H1 (cell line): ENCODE results near the gene NID2. TPM values are rescaled to one million over a fixed set of nuclear protein-coding genes. Genes with fewer than 3 reads are reported as not detected.
A peak's percentile ranks its signal among the peaks of the same experiment; 100 is the strongest.

Source experiments
- CTCF ChIA-PET: fragments of 300-600 bp; sonication (Branson Sonifier 250); formaldehyde crosslinking; loops from one replicate; lab custom pipeline; 2021; ENCODE audit not compliant: partially characterized antibody; lab: Charles Lee
- POLR2A ChIA-PET: fragments of 300-600 bp; sonication (Branson Sonifier 250); formaldehyde crosslinking; loops from one replicate; lab custom pipeline; 2021; ENCODE audit warnings: inconsistent platforms; ENCODE audit not compliant: partially characterized antibody; lab: Charles Lee
- DNase-seq, 2 experiments: peaks; one replicate each; pipeline versions ENCODE4 v3.0.0 to v3.0.0-alpha.2; 2010 to 2022; ENCODE audit warnings: low spot score in 2 of 2, low read depth in 1 of 2, mixed read lengths in 1 of 2
- FAIRE-seq: peaks from 2 replicates; lab custom pipeline; 2011; peaks lifted over from hg19 to GRCh38; lab: Jason Lieb, UNC
- H2AFZ ChIP-seq: 2 replicates; pipeline ENCODE4 v1.8.1; 2012; ENCODE audit warnings: low read length, inconsistent platforms
- H2AK5ac ChIP-seq: 2 replicates; pipeline ENCODE4 v1.6.1; 2013; ENCODE audit warnings: low read depth, low read length
- H2BK120ac ChIP-seq: replicated peaks from 2 replicates; pipeline ENCODE3; 2013; ENCODE audit warnings: low read depth, low read length, inconsistent platforms
- H2BK12ac ChIP-seq: 2 replicates; pipeline ENCODE4 v1.6.1; 2013; ENCODE audit warnings: low read depth, low read length
- H2BK15ac ChIP-seq: 2 replicates; pipeline ENCODE4 v1.6.1; 2013; ENCODE audit warnings: low read length
- H2BK20ac ChIP-seq: 2 replicates; pipeline ENCODE4 v1.6.1; 2013; ENCODE audit warnings: low read length
- H2BK5ac ChIP-seq: 2 replicates; pipeline ENCODE4 v1.6.1; 2013; ENCODE audit warnings: low read depth, low read length
- H3K14ac ChIP-seq: 2 replicates; pipeline ENCODE4 v1.6.1; 2013; ENCODE audit warnings: inconsistent platforms; ENCODE audit not compliant: insufficient read length
- H3K18ac ChIP-seq: 2 replicates; pipeline ENCODE4 v1.6.1; 2013; ENCODE audit warnings: low read length; ENCODE audit errors: extremely low read depth
- H3K23ac ChIP-seq: 2 replicates; pipeline ENCODE4 v1.6.1; 2013; ENCODE audit warnings: inconsistent platforms; ENCODE audit not compliant: insufficient read length
- H3K23me2 ChIP-seq: 2 replicates; pipeline ENCODE4 v1.6.1; 2013; ENCODE audit warnings: low read depth, low read length
- H3K27ac ChIP-seq: 2 replicates; pipeline ENCODE4 v1.6.1; 2011; ENCODE audit warnings: low read depth, low read length, inconsistent platforms
- H3K27me3 ChIP-seq, 4 experiments: replicated peaks in 1 of 4; 1 replicate in 1 of 4; 2 replicates in 3 of 4; pipeline versions ENCODE4 v1.6.1 to v1.8.1; 2011 to 2013; ENCODE audit warnings: low read length in 3 of 4, mild to moderate bottlenecking in 3 of 4, inconsistent platforms in 2 of 4, mixed read lengths in 2 of 4, moderate library complexity in 1 of 4; ENCODE audit not compliant: control insufficient read depth in 3 of 4, insufficient read depth in 3 of 4; ENCODE audit errors: extremely low read depth in 1 of 4
- H3K36me3 ChIP-seq, 4 experiments: 2 replicates each; pipeline versions ENCODE4 v1.6.1 to v1.8.1; 2011 to 2013; ENCODE audit warnings: mild to moderate bottlenecking in 4 of 4, low read length in 3 of 4, moderate library complexity in 2 of 4, control low read depth in 1 of 4, inconsistent platforms in 1 of 4; ENCODE audit not compliant: insufficient read depth in 4 of 4, control insufficient read depth in 2 of 4
- H3K4ac ChIP-seq: replicated peaks from 2 replicates; pipeline ENCODE3; 2013; ENCODE audit warnings: low read length, low read depth, mixed read lengths, inconsistent platforms; ENCODE audit not compliant: insufficient read length
- H3K4me1 ChIP-seq, 4 experiments: replicated peaks in 1 of 4; 1 replicate in 1 of 4; 2 replicates in 3 of 4; pipeline versions ENCODE4 v1.6.1 to v1.8.1; 2011 to 2013; ENCODE audit warnings: low read length in 3 of 4, inconsistent platforms in 2 of 4, mixed read lengths in 1 of 4; ENCODE audit not compliant: insufficient read depth in 4 of 4, control insufficient read depth in 3 of 4
- H3K4me2 ChIP-seq, 2 experiments: 2 replicates each; pipeline versions ENCODE4 v1.6.1 to v1.8.1; 2011 to 2013; ENCODE audit warnings: low read depth in 2 of 2, low read length in 2 of 2, control low read depth in 1 of 2, inconsistent platforms in 1 of 2, mild to moderate bottlenecking in 1 of 2; ENCODE audit not compliant: insufficient read depth in 1 of 2
- H3K4me3 ChIP-seq, 4 experiments: fragments of 200-600, 300-600 bp in 1 of 4; sonication (generic), shearing (Covaris generic), sonication (Bioruptor Twin) in 1 of 4; 2 replicates each; pipeline versions ENCODE4 v1.5.1 to v1.8.1; 2011 to 2016; ENCODE audit warnings: low read length in 4 of 4, low read depth in 3 of 4, control low read depth in 2 of 4, inconsistent platforms in 2 of 4, mild to moderate bottlenecking in 2 of 4, mixed read lengths in 1 of 4, moderate library complexity in 1 of 4; ENCODE audit not compliant: insufficient read depth in 2 of 4; ENCODE audit errors: extremely low read depth in 1 of 4
- H3K56ac ChIP-seq: replicated peaks from 2 replicates; pipeline ENCODE3; 2013; ENCODE audit warnings: low read depth, mild to moderate bottlenecking, mixed read lengths, low read length, inconsistent platforms; ENCODE audit not compliant: insufficient read length
- H3K79me1 ChIP-seq: 2 replicates; pipeline ENCODE4 v1.6.1; 2013; ENCODE audit warnings: low read depth, low read length, control low read depth
- H3K79me2 ChIP-seq, 2 experiments: 2 replicates each; pipeline versions ENCODE4 v1.6.1 to v1.8.1; 2012 to 2013; ENCODE audit warnings: low read length in 2 of 2, mild to moderate bottlenecking in 2 of 2, inconsistent platforms in 1 of 2; ENCODE audit not compliant: insufficient read depth in 2 of 2, control insufficient read depth in 1 of 2
- H3K9ac ChIP-seq, 4 experiments: replicated peaks in 1 of 4; 1 replicate in 1 of 4; 2 replicates in 3 of 4; pipeline versions ENCODE4 v1.6.1 to v1.8.1; 2011 to 2013; ENCODE audit warnings: low read depth in 3 of 4, low read length in 3 of 4, control low read depth in 2 of 4, mild to moderate bottlenecking in 2 of 4, moderate library complexity in 2 of 4, inconsistent platforms in 1 of 4; ENCODE audit errors: extremely low read depth in 1 of 4
- H3K9me3 ChIP-seq, 2 experiments: 2 replicates each; pipeline versions ENCODE4 v1.6.1 to v1.8.1; 2012 to 2013; ENCODE audit warnings: mild to moderate bottlenecking in 2 of 2, moderate library complexity in 2 of 2, control low read depth in 1 of 2, inconsistent platforms in 1 of 2, low read depth in 1 of 2, low read length in 1 of 2, mixed read lengths in 1 of 2; ENCODE audit not compliant: insufficient read depth in 2 of 2
- H4K20me1 ChIP-seq, 2 experiments: replicated peaks in 1 of 2; 2 replicates each; pipeline versions ENCODE3 to v1.8.1; 2011 to 2013; ENCODE audit warnings: inconsistent platforms in 2 of 2, low read length in 2 of 2, mild to moderate bottlenecking in 1 of 2; ENCODE audit not compliant: insufficient read depth in 2 of 2, control insufficient read depth in 1 of 2
- H4K5ac ChIP-seq: 2 replicates; pipeline ENCODE4 v1.6.1; 2013; ENCODE audit warnings: low read length, low read depth, mixed read lengths, inconsistent platforms; ENCODE audit not compliant: insufficient read length
- H4K8ac ChIP-seq: 2 replicates; pipeline ENCODE4 v1.8.0; 2013; ENCODE audit warnings: mild to moderate bottlenecking, moderate library complexity, low read length, inconsistent platforms; ENCODE audit not compliant: insufficient read depth; ENCODE audit errors: extremely low read depth
- H4K91ac ChIP-seq: replicated peaks from 2 replicates; pipeline ENCODE3; 2013; ENCODE audit warnings: low read length, mixed read lengths, inconsistent platforms; ENCODE audit not compliant: insufficient read length
- HDAC2 ChIP-seq, 2 experiments: fragments of 300-600 bp in 1 of 2; sonication (generic) in 1 of 2; IDR thresholded peaks; 2 replicates each; pipeline ENCODE4 v1.6.1; 2011 to 2012; ENCODE audit warnings: low read depth in 2 of 2, low read length in 2 of 2, mild to moderate bottlenecking in 2 of 2, moderate library complexity in 2 of 2, borderline replicate concordance in 1 of 2, inconsistent platforms in 1 of 2
- POLR2AphosphoS5 ChIP-seq: IDR thresholded peaks from 2 replicates; pipeline ENCODE4 v1.6.1; 2011; ENCODE audit warnings: low read depth, low read length
- SUZ12 ChIP-seq: fragments of 200-600 bp; sonication (generic); IDR thresholded peaks from 2 replicates; pipeline ENCODE4 v1.6.1; 2012; ENCODE audit warnings: mild to moderate bottlenecking, inconsistent platforms, low read length, moderate library complexity, mixed read lengths
- WGBS, 2 experiments: shearing (Covaris generic) in 1 of 2; methylation state at CpG; one replicate each; pipeline versions ENCODE4 v1.1.6 to v1.1.7; 2013 to 2015; ENCODE audit warnings: low lambda C conversion rate in 2 of 2, mixed read lengths in 2 of 2, inconsistent platforms in 1 of 2, low coverage in 1 of 2, missing lambda C conversion rate in 1 of 2; ENCODE audit not compliant: insufficient replicate concordance in 2 of 2, insufficient coverage in 1 of 2, insufficient read length in 1 of 2; ENCODE audit errors: extremely low coverage in 1 of 2, missing lambda C conversion rate in 1 of 2; 5-methylcytosine and 5-hydroxymethylcytosine counted together
- polyA plus RNA-seq, 7 experiments: library from polyadenylated mRNA; depleted of rRNA in 3 of 7; stranded (reverse) in 5 of 7; unstranded in 2 of 7; fragments of >200 nt in 5 of 7; fragments of 200-250 nt in 2 of 7; gene quantifications; 1 replicate in 5 of 7; 2 replicates in 1 of 7; 4 replicates in 1 of 7; pipeline versions ENCODE4 v1.2.1 to v1.2.3, GENCODE V29; 2011 to 2013; ENCODE audit warnings: missing spikeins in 2 of 7, mixed read lengths in 2 of 7
- total RNA-seq: library from RNA; stranded (reverse); fragmentation: NEBNext Ultra II Directional; extraction: Animal tissue kit (Norgen Biotek cat#: 25700); gene quantifications from 2 replicates; pipeline ENCODE4 v1.2.1, GENCODE V29; 2021

NID2 gene
- total and polyA plus RNA-seq, 2 of the 8 experiments (the other 6 are each of a cell fraction or from before 2014, with no cell fraction given): 6.1 to 12.6 TPM

GRCh38 chr14:52002542-52002941 lies 66.3 kb downstream of the NID2 start:
- Histone ChIP-seq H2BK120ac (no peak overlapping the region), H2BK20ac (no peak overlapping the region), H3K79me1 (peaks cover 2% of the 10 kb centered on the region), H2BK5ac (no peak overlapping the region), H3K23ac (no peak overlapping the region), H4K5ac (no peak overlapping the region), H3K27me3 (no peaks in the 10 kb centered on the region), H3K4me3 (no peak overlapping the region), H3K79me2 (peaks cover 0 to 5% of the 10 kb centered on the region in 2 experiments; a peak in 1 of 4 replicates), H2BK15ac (no peak overlapping the region), H3K9ac (no peak overlapping the region), H2BK12ac (no peak overlapping the region), H3K56ac (no peak overlapping the region), H3K14ac (no peak overlapping the region), H3K4me2 (no peak overlapping the region), H3K9me3 (no peaks in the 10 kb centered on the region), H3K18ac (no peak overlapping the region), H2AK5ac (no peak overlapping the region), H3K36me3 (peaks cover 24 to 97% (median 57%) of the 10 kb centered on the region in 4 experiments), H4K8ac (no peak overlapping the region), H2AFZ (no peak overlapping the region), H3K23me2 (no peaks in the 10 kb centered on the region), H3K4me1 (peaks cover 0 to 3% (median 1%) of the 10 kb centered on the region in 4 experiments; a peak in 3 of 7 replicates), H4K20me1 (peaks cover 0 to 9% of the 10 kb centered on the region in 2 experiments), H3K27ac (no peak overlapping the region), H4K91ac (no peak overlapping the region), H3K4ac (no peak overlapping the region)
- ChIA-PET POLR2A (interaction anchor here (0.7 to 2.0 kb wide), 3 partner anchors 9 to 388 kb away, joined by 3 to 7 read pairs (median 7); no protein-coding TSS in a partner anchor), CTCF (interaction anchor here (0.9 to 2.0 kb wide), 6 partner anchors 12 to 133 kb away, joined by 3 to 8 read pairs (median 5); no protein-coding TSS in a partner anchor)
- no peak for DNase-seq
- no peak for FAIRE-seq
- WGBS, 2 experiments: 92% methylated on average over 4 of the region's 4 CpGs; no CpG with 5 or more reads in 1 of the 2 experiments
- peak; percentile 34; the same call in 1 of the 2 replicates for TF ChIP-seq POLR2AphosphoS5
- TF ChIP-seq HDAC2 (IDR thresholded peaks at IDR 0.05; ENCODE audit: borderline replicate concordance in 1 of 2, low read depth in 2 of 2, low read length in 2 of 2): no peak
- no peak for TF ChIP-seq SUZ12
- TF ChIP-seq, all 59 proteins: peak for 1
